UCSD-AML1 (cell line): ENCODE results near the gene ZBTB7C.

Source experiments
- DNase-seq: peaks from one replicate; lab custom pipeline; 2025; ENCODE audit not compliant: unreplicated experiment; lab: John Stamatoyannopoulos, UW

Gene ZBTB7C

DNA sequence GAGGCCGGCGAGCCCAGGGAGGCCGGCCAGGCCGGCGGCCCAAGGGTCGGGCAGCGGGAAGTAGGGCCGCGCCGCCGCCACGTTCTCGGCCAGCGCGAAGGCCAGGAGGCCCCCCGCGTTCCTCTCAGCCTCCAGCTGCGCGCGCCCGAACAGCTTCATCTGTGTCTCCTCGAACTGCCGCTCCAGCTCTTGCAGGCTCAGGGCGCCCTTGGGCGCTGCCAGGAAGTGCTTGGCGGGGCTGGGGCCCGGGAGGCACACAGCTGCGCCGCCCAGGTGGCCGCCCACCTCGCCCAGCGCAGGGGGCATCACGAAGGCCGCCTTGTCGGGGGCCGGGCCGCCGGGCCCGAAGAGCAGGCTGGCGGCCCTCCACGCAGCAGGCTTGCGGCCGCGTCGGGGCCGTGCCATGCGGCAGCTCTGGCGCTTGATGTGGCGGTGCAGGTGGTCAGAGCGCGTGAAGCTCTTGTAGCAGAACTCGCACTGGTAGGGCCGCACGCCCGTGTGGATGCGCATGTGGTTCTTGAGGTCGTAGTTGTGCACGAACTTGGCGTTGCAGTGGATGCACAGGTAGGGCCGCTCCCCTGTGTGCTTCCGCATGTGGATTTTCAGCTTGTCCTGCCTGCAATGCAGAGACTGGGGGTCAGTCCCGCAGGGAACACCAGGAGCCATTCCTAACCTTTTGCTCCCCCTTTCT lies 379.7 kb downstream of the ZBTB7C start:
- DNase-seq, result no peak

DNA sequence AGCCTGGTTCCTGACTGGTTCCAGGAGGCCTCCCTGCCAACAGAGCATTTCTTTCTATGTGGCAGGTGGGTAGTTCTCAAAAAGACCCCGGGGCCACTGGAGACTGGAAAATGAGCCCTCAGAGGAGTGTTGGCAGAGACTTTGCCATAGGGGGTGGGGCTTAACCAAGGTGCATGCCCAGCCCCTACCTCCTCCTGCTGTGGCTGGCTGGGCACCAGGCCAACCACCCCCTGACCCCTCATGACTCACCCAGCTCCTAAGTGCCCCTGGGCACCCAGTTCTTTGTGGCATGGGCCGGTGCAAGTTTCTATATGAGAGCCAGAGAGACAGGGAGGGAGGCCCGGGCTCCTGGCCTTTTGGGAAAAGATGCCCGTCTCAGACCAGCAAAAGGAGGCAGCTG lies 380.5 kb downstream of the ZBTB7C start:
- no peak for DNase-seq

DNA sequence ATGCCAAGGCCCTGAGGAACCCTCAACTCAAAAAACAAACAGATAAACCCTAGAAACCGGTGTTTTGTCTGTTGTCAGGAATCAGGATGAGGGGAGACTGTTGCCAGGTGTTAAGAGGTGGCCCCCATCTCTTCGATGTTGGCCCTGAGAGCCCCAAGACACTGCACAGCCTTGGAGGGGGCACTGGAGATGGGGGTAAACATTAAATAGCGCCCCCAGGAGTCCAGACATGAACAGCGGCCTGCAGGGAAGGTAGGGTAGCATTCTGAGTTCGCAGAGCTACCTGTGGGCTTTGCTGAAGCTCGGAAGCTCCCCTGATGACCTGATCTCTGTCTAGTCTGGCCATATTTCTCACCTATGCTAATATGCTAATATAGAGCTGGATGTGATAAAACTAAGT lies 381.1 kb downstream of the ZBTB7C start:
- DNase-seq, result no peak

DNA sequence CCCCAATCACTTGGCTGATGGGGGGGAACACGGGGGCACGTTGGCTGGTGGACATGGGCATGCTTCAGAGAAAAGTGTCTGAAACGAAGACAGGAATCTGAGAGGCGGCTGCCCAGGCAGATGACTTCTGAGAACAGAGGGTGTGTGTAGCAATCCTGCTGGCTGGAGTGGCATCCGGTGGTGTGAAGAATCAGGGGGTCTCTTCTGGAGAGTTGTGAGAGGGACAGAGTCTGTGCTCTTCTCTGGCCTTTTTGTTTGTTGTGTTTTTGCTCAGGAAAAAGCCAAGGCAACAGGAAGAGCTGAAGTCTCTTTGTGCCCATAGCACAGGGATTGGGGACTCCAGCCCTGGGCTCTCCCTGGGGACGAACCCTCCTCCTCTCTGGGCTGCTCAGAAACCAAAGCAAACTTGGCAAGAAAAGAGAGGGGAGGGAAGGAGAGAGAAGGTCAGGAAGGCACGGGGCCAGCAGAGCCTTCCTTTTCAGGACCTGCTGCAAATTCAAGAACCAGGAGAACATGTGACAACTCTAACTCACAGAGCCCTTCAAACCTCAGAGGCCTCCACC lies 381.7 kb downstream of the ZBTB7C start:
- DNase-seq, result no peak

DNA sequence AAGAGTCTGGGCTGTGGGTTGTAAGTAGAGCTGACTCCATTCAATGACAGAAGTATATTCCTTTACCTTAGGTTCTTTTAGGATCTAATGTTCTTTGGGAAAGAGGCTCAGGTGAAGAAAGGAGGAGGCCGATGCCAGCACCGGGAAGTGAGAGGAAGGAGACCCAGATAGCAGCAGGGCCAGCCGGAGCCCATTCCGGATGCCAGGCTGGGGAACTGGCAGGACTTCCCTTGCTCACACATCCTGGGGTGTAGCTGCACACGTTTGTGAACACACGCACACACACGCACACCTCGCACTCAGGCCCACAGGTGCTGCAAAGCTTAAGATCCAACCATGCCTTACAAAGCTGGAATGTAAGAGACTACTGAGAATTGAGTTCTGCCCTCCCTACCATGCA lies 383.0 kb downstream of the ZBTB7C start:
- DNase-seq, result no peak

DNA sequence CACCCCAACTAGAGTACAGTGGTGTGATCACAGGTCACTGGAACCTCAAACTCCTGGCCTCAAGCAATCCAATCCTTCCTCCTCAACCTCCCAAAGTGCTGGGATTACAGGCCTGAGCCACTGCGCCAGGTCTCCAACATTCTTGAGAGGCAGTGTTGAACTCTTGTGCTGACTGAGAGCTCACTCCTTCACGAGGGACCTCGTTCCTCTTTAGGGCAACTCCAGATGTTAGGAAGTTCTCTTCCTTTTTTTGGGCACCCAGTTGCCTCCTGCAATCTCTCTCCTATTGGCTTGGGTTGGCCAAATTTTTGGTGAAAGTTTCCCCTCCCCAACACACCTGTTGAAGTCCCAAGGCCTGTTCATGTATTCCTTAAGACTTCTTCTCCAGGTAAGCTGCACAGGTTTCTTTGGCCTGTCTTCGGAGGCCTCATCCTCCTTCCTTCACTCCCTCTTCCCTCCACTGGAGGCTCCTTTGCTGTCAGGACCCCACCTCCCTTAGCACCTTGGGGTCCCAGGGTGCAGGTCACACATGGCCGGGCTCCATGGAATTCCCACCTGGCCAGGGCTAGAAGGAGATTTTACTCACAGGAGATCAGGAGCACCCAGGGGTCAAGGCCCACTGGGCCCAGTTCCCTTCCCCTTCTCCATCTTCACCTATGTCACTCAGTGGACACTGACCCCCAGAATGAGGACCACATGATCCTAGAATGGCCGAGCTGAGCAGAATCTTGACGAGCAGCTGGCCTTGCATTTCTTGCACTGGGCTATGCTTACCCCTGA lies 384.1 kb downstream of the ZBTB7C start:
- no peak for DNase-seq

DNA sequence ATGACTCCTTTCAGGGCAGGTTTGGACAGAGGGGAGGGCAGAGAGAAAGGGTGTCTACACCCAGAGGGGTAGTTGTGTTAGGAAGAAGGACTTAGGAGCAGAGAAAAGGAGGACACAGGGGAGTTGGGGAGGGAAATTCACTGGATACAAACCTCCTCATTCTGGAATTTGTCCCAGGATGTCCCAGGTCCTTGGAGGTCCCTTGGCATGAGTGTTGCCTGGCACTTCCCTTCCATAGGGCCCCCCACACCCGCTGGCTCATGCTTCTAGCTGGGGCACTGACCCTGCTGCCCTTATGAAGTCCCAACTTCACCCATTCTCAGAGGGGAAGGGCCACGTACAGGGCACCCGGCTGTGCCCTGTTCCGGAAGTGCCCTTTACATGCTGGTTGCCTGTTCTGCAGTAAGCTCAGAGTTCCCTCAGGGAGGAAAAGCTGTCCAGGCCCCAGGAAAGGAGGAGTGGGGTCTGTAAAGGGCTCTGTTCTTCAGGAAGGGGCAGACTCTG lies 385.1 kb downstream of the ZBTB7C start:
- no peak for DNase-seq

DNA sequence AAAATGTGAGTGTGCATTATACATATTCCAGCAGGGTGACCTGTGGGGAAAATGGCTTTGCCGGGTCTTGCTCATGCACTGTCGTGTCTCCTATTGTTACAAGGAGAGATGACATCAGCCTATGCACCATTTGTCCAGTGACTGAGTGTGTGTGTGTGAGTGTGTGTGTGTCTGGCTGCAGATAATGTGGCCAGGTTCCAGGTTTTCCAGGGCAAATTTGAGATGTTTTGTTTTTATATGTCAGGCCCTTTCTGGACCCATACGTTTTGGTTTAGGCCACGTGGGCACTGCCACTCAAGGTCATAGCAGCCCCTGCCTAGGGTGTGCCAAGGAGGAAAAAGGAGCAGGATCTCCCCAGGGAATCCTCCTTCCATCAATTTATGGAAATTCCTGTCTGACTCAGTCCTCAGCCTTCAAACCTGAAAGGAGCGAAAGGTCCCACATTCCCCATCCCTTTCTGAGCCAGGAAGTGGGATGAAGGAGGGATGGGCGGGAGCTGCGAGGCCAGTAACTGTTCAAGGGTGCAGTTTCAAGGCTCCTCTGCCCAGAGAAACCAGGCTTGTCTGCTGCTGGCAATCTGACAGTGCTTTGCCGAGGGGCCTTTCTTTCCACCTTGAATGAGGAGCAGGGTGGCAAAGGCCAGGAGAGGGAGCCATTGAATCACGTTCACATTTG lies 385.7 kb downstream of the ZBTB7C start:
- peak; percentile 52 for DNase-seq

DNA sequence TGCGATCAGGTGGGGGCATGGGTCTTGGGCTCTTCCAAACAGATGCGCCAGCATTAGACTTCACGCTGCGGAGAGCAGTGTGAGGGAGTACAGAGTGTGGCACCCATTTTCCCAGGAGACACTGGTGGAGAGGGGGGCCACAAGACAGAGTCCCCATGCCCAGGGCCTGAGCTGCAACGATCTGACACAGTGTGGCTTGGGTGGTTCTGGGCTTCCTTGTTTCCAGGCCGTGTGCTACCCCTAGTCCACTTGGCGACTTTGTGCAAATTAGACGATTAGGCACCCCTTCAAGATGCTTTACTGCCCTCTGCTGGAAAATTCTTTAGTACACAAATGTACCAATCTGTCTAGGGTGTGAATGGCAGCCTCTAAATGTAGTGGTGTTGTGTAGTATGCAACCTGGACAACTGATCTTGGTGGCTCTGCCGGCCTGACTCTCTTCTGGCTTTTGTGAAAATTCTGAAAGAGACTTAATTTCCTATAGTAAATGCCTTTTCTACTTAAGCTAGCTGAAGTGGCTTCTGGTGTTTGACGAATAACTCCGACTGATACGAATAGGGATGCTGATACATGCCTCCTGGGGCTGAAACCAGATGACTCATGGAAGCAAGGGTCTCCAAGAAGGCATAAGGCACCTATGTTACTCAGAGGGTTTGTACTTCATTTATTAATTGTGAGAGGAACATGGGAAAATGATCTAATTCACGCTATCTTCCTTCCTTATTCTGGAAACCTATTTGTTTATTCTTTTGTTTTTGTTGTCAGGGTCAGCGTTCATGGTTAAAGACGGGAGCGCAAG lies 386.5 kb downstream of the ZBTB7C start:
- peak; percentile 62 for DNase-seq

DNA sequence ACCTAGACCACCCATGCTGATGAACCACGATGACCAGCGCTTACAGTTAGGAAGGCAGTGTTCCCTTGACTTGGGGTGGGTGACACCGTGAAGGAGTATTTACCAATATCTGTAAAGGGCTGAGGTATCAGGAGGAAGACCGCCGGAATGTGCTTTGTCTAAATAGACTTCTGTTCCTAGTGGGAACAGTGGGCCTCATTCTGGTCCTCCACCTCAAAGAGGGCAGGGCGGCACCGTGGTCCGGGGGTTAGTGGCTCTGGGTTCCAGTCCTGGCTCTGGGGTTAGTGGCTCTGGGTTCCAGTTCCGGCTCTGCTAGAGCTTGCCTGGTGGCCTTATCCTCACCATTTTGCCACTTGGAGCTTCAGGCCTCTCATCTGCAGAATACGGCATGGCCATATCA lies 387.2 kb downstream of the ZBTB7C start:
- no peak for DNase-seq

DNA sequence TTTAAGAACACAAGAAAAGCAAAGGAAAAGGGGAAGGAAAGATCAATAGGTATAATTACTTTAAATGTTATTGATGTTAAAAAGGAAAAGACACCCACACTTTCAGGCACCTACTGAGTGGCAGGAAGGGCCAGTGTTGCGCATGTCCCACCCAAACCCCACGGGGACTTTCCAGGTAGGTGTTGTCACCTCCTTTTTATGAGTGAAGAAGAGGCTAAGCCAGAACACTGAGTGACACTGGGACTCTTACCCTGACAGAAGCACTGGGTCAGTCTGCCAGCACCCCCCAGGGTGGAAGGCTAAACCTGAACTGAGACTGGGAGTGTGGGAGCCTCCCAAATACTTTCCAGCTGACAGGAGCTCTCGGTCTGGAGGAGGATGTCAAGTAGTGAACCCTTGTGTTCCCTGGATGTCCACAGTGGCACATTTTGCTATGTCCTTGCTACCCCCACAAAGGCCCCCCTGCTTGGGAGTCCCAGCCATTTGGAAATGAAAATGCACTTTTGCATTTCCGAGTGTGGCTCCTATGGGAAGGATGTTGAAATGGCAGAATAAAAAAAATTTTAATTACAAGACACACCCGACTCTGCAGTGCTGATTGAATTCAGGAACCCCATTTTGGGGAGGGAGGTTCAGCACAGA lies 387.8 kb downstream of the ZBTB7C start:
- no peak for DNase-seq

DNA sequence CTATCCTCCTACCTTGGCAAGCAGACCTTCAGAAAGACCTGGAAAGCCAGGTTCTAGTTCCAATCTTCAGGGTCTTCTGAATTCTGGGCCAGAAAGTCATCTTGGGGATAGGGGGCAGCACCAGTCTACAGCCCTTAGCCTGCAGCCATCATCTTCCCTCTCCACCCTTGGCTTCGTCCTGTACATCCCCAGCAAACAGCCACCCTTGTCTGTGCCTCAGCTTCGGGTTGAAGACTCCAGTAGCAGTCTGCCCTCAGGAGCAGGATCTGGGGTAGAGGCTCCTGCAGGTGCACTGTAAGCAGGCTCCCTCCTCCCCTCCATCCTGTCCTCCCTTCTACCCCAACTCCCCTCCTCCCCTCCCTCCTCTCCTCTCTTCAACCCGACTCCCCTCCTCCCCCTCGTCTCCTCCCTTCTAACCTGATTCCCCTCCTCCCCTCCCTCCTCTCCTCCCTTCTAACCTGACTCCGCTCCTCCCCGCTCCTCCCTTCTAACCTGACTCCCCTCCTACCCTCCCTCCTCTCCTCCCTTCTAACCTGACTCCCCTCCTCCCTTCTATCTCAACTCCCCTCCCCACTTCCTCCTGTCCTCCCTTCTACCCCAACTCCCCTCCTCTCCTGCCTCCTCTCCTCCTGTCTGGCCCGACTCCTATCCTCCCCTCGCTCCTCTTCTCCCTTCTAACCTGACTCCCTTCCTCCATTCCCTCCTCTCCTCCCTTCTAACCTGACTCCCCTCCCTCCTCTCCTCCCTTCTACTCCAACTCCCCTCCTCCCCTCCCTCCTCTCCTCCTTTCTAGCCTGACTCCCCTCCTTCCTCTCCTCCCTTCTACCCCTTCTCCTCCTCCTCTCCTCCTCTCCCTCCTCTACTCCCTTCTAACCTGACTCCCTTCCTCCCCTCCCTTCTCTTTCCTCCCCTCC lies 388.6 kb downstream of the ZBTB7C start:
- DNase-seq, result peak; percentile 76

DNA sequence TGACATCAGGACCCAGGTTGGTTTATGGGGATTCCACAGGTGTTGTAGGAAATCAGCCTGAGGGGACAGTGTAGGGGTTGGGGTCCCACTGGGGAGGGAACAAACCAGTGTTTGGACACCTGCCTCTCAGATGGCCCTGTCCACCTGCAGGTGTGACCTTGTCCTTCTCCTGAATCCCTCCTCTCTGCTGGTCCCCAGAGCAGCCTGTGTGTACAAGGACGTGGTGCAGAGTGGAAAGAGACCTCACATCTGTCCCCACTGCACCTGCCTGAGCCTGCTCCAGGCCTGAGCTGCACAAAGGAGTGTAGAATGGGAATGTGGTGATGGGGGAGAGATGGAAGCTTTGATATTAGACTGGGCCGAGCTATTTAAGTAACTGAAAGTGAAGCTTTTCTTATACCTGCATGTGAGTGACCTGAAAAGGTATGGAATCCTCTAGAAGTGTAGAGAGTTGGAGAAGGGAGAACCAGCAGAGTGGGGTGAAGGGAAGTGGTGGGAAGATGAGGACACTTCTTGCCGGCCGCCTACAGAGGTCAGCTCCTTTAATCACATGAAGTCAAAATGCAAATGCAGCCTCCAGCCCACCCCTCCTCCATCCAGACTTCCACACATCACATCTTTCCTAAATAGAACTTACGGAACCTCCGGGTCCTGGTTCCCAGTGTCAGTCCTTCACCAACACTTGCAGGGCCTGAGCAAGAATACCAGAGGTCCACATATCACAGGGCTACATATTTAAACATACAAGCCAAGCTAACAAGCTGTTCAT lies 389.4 kb downstream of the ZBTB7C start:
- no peak for DNase-seq

DNA sequence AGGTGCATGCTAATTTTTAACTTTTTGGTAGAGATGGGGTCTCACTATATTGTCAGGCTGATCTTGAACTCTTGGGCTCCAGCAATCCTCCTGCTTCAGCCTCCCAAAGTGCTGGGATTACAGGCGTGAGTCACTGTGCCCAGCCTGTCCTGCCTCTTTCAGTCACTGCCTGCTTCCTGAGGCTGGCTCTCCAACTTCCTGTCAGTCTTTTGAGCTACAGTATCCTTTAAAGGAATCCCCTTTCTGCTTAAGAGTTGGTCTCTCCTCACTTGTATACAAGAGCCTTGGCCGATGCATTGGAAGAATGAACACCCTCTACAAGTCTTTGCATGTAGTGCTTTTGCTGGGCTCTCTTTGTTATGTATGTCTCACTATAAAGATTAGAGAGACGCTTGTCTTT lies 390.3 kb downstream of the ZBTB7C start:
- DNase-seq, result peak; percentile 49

DNA sequence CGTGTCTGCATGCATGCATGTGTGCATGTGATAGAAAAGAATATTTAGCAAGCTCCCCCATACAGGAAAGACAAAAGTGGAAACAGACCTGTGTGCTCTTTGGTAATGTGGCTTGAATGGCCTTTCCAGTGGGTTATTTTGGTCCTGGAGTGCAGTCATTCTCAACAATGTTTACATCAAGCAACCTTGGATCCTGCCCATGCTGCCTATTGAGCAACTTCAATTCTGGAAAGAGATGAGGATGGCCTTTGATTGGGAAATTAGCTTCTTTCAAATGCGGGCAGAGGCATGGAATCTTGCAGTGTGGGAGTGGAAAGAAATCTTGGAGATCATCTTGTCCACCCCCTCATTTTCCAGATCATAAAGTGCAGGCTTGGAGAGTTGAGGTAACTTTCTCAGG lies 391.5 kb downstream of the ZBTB7C start:
- no peak for DNase-seq

DNA sequence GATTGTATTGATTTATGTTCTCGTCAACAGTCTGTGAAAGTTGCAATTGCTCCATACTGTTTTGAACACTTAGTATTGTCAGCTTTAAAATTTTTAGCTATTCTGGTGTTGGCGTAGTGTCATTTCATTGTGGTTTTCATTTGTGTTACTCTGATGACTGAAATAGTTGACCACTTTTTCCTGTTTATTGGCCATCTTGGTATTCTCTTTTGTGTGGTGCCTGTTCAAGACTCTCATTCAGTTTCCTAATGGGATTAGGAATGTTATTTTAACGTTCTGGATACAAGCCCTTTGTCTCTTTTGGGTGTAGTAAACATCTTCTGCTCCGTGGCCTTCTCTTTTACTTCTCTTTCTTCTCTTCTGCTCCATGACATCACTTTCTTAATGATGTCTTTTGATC lies 396.0 kb downstream of the ZBTB7C start:
- DNase-seq, result no peak

DNA sequence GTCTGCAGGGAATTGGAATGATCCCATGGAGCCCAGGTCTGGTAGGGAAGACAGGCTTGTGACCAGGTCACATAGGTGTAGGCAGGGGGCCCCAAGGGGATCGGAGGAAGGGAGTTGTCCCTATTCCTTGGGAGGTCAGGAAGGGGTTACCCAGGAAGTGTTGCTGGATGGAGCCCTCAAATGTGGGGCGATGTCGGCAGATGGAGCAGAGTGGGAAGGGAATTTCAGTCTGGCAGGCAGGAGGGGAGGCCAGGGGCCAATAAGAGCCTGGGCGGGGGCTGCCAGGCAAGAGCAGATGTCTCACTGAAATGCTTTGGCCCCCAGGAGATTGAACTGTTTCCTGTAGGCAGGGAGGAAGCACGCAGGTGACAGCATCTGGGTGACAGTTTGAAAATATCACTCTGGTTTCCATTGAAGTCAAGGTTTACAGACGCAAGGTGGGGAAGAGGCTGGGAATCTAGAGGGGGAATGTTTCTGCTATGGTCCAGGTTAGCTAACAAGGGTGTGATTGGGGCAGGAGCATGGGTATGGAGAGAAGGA lies 397.2 kb downstream of the ZBTB7C start:
- no peak for DNase-seq

DNA sequence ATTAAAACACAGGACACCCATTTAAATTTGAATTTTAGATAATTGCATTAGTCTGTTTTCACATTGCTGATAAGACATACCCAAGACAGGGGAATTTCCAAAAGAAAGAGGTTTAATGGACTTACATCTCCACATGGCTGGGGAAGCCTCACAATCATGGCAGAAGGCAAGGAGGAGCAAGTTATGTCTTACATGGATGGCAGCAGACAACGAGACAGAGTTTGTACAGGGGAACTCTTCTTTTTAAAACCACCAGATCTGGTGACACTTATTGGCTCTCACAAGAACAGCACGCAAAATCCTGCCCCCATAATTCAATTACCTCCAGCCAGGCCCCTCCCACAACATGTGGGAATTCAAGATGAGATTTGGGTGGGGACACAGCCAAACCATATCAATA lies 398.9 kb downstream of the ZBTB7C start:
- no peak for DNase-seq
